HG03558 (cell line): Measurements from ENCODE around the gene UNC5A.

Source experiments
- ATAC-seq: cut with Tn5 transposase; IDR thresholded peaks from one replicate; pipeline ENCODE4 v1.9.1; 2021; ENCODE audit warnings: moderate number of reproducible peaks; ENCODE audit not compliant: unreplicated experiment; ENCODE audit errors: extremely low read depth

UNC5A gene

GRCh38 chr5:176889321-176890280 is 79.2 kb downstream of the UNC5A start:
- ATAC-seq, result no peak

GRCh38 chr5:176890455-176891330 is 80.3 kb downstream of the UNC5A start:
- ATAC-seq, result no peak

GRCh38 chr5:176891331-176891958 is 81.1 kb downstream of the UNC5A start:
- no peak for ATAC-seq

GRCh38 chr5:176892663-176893062 is 82.3 kb downstream of the UNC5A start:
- no peak for ATAC-seq

GRCh38 chr5:176894298-176894697 is 83.9 kb downstream of the UNC5A start:
- no peak for ATAC-seq

GRCh38 chr5:176895831-176896230 is 85.5 kb downstream of the UNC5A start:
- no peak for ATAC-seq

GRCh38 chr5:176897263-176897662 is 86.9 kb downstream of the UNC5A start:
- ATAC-seq, result no peak

- ATAC-seq, result no peak
Observed at GRCh38 chr5:176899296-176899891, 89.0 kb downstream of the UNC5A start, which contains the start of gene HK3. Gene HK3, minus strand, starts transcription at chr5:176899346. Its CDS starts 3,187 bp downstream, at chr5:176896159.

- ATAC-seq, result no peak
Observed at GRCh38 chr5:176899946-176900779, 89.8 kb downstream of the UNC5A start.

- ATAC-seq, result no peak
Observed at GRCh38 chr5:176900780-176901204, 90.4 kb downstream of the UNC5A start.

- peak; percentile 64 for ATAC-seq
Observed at GRCh38 chr5:176901260-176902101, 91.1 kb downstream of the UNC5A start.

GRCh38 chr5:176902102-176902814 is 91.9 kb downstream of the UNC5A start:
- ATAC-seq, result no peak

- ATAC-seq, result no peak
Observed at GRCh38 chr5:176902911-176903664, 92.7 kb downstream of the UNC5A start.

- ATAC-seq, result no peak
Observed at GRCh38 chr5:176904276-176904675, 93.9 kb downstream of the UNC5A start.

GRCh38 chr5:176906126-176906525 is 95.8 kb downstream of the UNC5A start:
- ATAC-seq, result no peak

- no peak for ATAC-seq
Observed at GRCh38 chr5:176906796-176907195, 96.4 kb downstream of the UNC5A start.
